Fibroblast of peridontal ligament (primary cell): ENCODE data around the gene PCDH9.

Source experiments
- DNase-seq: peaks from one replicate; pipeline ENCODE4 v3.0.0-alpha.2; 2010; ENCODE audit errors: extremely low read depth

The PCDH9 gene

DNA sequence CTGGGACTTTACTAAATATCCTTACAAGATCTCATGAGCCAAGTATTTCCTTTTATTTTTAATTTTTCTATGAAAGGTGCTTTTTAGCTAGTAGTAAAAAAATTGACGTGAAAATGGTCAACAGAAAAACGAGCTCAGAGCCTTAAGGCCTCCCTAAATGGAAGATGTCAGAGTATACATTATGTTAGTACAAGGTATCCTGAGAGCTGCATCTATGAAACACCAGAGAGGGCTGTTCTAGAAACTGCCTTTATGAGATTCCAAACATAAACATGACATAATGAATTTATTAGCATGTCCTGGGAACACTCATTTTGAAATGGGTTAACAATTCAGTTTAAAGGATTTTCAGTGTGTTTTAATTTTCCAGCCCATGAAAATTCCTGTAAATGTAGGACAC, 146.6 kb downstream of the PCDH9 start:
- no peak for DNase-seq

- DNase-seq, result no peak
Measured at GRCh38 chr13:67080351-67080750, 149.8 kb downstream of the PCDH9 start.

DNA sequence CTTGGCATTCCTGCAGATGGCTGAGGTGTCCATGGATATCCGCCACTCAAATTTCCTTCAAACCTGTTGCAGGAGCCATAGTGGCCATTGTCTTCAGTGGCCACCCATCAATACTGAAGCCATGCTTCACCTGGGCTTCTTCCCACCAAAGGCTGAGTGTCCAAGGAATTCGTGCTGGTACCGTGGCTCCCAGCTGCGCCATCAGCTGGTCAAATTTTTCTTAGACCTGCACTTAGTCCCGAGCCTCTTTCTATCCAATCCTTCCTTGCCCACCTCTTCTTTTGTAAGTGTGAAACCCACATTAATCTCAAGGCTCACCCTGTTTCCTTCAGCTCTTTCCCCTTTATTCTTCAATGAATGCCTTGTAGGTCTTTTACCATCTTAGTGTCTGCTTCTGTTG, 152.1 kb downstream of the PCDH9 start:
- no peak for DNase-seq

DNA sequence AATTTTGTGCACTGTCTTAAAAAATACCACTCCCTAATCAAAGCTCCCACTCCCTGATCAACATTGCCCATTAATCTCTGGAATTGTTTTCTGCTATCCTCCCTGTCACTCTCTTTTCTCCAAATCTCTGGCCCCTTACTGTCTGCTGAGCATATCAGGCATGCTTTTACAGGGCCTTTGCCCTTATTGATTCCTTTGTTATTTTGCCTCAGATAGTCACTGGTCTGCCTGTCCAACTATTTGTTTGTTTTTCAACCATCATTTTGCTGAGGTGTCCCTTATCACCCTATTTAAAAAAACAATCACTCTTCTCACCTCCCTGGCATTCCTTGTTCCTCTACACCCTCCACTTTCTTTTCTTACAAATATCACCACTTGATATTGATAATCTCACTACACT, 153.0 kb downstream of the PCDH9 start:
- no peak for DNase-seq

DNA sequence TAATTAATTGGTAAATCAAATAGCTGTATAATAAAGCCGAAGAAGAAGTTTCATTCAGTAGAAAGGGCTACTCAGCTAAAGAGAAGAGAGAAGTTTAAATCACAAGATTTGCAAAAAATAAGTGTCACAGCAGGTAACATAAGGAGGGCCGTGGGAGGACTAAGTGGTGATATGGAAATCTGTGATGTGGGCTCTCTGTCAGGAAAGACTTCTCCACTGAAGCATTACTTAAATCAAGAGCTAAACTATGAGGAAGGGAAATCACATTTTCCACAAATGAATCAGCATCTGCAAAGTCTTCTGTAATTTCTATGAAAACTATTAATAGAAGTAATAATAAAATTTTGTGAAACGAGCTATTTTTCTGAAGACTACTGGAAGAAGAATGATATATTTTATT, 153.8 kb downstream of the PCDH9 start:
- DNase-seq, result no peak

DNA sequence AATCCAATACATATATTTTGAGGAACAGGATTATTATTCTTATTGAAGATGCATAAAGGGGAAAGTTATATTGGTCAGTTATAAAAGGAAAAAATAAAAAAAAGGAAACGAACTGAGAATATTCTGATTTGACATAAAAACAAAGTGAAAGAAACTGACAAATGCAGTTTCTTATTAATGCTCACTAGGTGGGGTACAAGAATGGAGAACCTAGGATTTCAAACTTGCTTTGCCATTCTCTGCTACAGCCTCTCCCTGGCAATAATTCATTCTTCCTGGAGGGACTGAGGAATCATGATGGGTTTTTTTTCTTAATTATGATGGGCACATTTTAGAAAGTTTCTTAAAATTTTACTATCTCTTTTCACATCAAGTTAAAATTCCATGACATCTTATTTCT, 154.9 kb downstream of the PCDH9 start:
- peak; percentile 51 for DNase-seq

- no peak for DNase-seq
Measured at GRCh38 chr13:67071918-67072598, 158.1 kb downstream of the PCDH9 start.

- DNase-seq, result no peak
Measured at GRCh38 chr13:67070306-67070705, 159.8 kb downstream of the PCDH9 start.

GRCh38 chr13:67069117-67069767, 160.9 kb downstream of the PCDH9 start:
- DNase-seq, result no peak

DNA sequence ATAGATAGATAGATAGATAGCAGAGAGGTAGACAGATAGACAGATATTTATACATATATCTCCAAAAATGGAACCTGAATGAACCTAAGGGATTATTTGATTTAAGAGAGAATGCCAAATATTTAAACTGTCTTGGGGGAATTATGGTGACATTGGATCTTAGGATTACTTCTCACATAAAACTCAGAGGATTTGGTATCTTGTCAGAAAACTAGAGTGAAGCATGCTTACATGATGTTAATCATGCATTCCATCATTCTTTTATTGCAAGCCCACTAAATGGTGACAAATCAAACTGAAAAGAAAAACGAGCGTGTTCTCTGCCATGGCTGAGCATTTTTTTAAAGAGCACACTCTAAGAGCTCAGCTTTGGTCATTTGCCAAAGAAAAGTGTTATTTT, 165.2 kb downstream of the PCDH9 start:
- no peak for DNase-seq

DNA sequence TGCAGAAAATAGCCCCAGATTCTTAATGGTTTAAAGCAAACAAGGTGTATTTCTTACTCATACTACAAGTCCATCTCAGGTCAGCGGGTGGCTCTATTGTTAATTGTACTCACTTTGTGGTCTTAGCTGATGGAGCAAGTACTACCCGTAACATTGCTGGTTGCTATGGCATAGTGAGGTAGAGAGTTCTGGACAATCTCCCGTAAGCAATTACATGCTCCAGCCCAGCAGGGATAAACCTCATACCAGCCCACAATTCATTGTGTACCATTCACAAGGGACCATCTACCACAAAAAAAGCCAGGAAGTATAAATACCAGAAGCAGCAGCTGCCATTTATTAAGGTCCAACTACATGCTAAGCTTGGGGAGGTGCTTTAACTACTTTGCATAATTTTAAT, 167.1 kb downstream of the PCDH9 start:
- peak; percentile 20 for DNase-seq

- DNase-seq, result peak; percentile 7
Measured at GRCh38 chr13:67062160-67062559, 168.0 kb downstream of the PCDH9 start.

GRCh38 chr13:67061750-67062149, 168.4 kb downstream of the PCDH9 start:
- peak; percentile 18 for DNase-seq

GRCh38 chr13:67052550-67053490, 177.3 kb downstream of the PCDH9 start:
- DNase-seq, result no peak

GRCh38 chr13:67049744-67050143, 180.4 kb downstream of the PCDH9 start:
- DNase-seq, result no peak

- peak; percentile 80 for DNase-seq
Measured at GRCh38 chr13:67048821-67049150, 181.3 kb downstream of the PCDH9 start.

DNA sequence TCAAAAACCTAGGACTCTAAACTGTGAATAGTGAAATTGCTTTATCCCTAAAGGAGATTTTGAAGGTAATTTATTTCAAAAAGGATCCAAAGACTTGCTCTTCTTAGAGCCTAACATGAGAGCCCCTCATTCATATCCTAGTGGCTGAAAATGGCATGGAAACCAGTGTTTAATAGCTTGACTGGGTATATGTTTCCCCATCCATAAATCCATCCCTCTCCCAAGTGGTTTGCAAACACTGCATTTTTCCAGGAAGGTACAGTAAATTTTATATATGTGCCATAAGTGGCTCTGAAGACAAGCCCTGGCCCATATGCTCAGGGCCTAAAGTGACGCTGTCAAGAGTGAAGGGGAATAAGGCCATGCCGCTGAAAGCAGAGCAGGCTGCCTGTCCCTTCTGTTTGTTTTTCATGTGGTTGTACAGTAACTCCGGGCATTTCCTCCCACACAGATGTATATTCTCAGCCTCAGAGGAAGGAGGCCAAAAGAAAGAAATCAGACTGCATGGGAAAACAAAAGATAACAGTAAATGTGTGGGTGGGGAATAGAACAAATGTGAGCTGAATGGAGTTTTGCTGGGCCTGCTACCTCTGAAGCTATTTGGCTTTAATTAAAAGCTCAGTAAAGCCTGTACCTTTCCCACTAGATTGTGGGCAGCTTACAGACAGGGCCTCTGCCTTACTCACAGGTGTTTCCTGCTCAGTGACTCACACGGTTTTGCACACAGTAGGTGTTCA, 181.9 kb downstream of the PCDH9 start:
- peak; percentile 65 for DNase-seq

- no peak for DNase-seq
Measured at GRCh38 chr13:67045357-67045756, 184.8 kb downstream of the PCDH9 start.

- peak; percentile 26 for DNase-seq
Measured at GRCh38 chr13:67043901-67044300, 186.2 kb downstream of the PCDH9 start.

- DNase-seq, result no peak
Measured at GRCh38 chr13:67042556-67042955, 187.6 kb downstream of the PCDH9 start.

DNA sequence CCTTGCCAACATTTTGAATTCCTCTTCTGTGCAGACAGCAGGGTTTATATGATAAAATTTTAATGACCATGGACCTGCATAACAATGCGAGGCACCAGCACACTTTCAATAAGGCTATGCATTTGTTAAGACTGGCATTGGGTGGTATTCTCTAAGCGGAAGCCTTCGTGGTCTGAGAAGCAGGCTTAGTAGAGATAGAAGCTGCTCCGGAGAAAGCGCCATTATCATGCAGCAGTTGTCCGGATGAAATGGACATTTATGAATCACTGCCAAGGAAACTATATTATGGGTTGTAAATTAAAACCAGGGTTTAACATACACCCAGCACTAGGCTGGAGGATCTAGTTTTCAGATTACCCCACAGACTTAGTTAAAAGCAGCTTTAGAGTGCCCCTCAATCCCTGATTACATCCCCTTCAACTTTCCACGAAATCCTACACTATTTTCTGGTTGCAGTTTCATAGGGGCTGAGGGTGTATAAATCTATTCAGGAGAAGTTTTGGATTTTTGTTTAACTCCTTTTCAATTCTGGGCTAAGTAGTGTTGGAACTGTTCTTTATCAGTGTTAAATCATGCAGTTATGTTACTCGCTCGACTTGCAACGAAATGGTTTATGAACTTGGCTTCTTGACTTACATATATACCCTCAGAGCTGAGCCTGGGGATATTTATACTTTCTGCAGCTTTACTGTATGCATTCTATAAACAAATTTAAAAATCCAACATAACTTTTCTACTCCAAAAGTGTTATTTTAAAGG, 193.3 kb downstream of the PCDH9 start:
- DNase-seq, result no peak
